Lower lobe of right lung (tissue), 2 donors: ENCODE data around the gene GRM8. TPM values are rescaled to one million over a fixed set of nuclear protein-coding genes. Genes with fewer than 3 reads are reported as not detected.

Experiments used
- ATAC-seq, 2 donors: fragments of 200-7000 bp; cut with Tn5 transposase; one replicate each; pipeline ENCODE4 v1.9.1; 2020 to 2022; ENCODE audit warnings: mild to moderate bottlenecking in 2 of 2, moderate library complexity in 2 of 2
- DNase-seq: peaks from one replicate; pipeline ENCODE4 v3.0.0-alpha.2; 2020
- H3K27ac ChIP-seq: fragments of 200-600 bp; one replicate; pipeline ENCODE4 v1.8.0; 2022
- H3K27me3 ChIP-seq: fragments of 200-600 bp; one replicate; pipeline ENCODE4 v1.8.0; 2022; ENCODE audit warnings: low read depth
- H3K36me3 ChIP-seq: fragments of 200-600 bp; one replicate; pipeline ENCODE4 v1.8.0; 2022; ENCODE audit warnings: mild to moderate bottlenecking
- H3K4me1 ChIP-seq: fragments of 200-600 bp; one replicate; pipeline ENCODE4 v1.8.0; 2022
- H3K4me3 ChIP-seq: fragments of 200-600 bp; one replicate; pipeline ENCODE4 v1.8.0; 2022; ENCODE audit warnings: mild to moderate bottlenecking
- H3K9me3 ChIP-seq: fragments of 200-600 bp; one replicate; pipeline ENCODE4 v1.8.0; 2022
- intact Hi-C: fragments of 100-400 bp; cut with DNase I; formaldehyde crosslinking; loops from one replicate; pipeline ENCODE4 v1.11.0; 2022
- total RNA-seq: library from RNA; stranded (reverse); fragmentation: NEBNext Ultra II Directional; extraction: Animal tissue kit (Norgen Biotek cat#: 25700); gene quantifications from one replicate; pipeline ENCODE4 v1.2.1, GENCODE V29; 2021
- TF ChIP-seq, protein P1 (sequence below): fragments of 200-600 bp; IDR thresholded peaks from one replicate; pipeline ENCODE4 v1.8.0; 2022; ENCODE audit warnings: antibody characterized with exemption, mild to moderate bottlenecking
- donor health status: DM: no; HTN: yes; CAD: no; lungs with severe emphysema.

GRM8 gene
- total RNA-seq, 1 donor from 2014 or later = not detected

DNA sequence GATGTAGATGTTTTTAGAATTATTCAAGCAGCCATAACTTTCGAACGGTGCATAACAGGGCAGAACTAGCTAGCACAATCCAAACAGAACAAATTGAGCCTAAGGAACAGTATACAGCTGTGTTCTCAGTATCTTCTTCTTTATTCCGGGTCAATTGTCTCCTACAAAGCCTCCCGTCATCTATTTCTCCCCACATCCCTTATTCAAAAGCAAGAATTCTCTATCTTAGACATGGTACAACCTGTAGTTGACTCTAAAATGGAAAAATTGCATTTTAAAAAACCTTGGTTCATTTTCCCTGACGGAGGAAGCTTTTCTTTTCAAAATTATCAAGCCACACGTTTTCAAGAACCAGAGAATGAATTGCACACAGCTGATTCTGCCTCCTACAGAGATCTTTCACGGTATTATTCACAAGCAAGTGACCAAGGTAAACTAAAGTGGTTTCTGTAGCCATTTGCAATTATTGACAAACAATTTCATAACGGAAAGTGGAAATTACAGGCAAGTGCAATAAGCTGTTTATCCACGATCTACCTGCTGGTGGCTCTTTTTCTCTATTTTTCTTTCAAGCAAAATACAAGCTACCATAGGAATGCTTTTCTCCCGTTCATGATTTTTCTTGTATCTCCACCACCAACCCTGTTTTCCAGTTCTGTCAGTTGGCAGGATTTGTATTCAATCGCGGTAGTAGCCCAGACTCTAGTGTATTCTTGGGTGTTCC is 2.3 kb downstream of the GRM8 start:
- peaks cover 66% of the 10 kb centered on the region for H3K27me3 ChIP-seq
- DNase-seq (no peak), ATAC-seq (no peak)
- TF ChIP-seq, protein P1, sequence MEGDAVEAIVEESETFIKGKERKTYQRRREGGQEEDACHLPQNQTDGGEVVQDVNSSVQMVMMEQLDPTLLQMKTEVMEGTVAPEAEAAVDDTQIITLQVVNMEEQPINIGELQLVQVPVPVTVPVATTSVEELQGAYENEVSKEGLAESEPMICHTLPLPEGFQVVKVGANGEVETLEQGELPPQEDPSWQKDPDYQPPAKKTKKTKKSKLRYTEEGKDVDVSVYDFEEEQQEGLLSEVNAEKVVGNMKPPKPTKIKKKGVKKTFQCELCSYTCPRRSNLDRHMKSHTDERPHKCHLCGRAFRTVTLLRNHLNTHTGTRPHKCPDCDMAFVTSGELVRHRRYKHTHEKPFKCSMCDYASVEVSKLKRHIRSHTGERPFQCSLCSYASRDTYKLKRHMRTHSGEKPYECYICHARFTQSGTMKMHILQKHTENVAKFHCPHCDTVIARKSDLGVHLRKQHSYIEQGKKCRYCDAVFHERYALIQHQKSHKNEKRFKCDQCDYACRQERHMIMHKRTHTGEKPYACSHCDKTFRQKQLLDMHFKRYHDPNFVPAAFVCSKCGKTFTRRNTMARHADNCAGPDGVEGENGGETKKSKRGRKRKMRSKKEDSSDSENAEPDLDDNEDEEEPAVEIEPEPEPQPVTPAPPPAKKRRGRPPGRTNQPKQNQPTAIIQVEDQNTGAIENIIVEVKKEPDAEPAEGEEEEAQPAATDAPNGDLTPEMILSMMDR = no peak
- no peaks in the 10 kb centered on the region for H3K9me3 ChIP-seq
- intact Hi-C loops = no loop called here
- H3K27ac ChIP-seq = no peak overlapping the region
- no peaks in the 10 kb centered on the region for H3K36me3 ChIP-seq
- peaks cover 27% of the 10 kb centered on the region for H3K4me1 ChIP-seq
- H3K4me3 ChIP-seq = no peak overlapping the region

DNA sequence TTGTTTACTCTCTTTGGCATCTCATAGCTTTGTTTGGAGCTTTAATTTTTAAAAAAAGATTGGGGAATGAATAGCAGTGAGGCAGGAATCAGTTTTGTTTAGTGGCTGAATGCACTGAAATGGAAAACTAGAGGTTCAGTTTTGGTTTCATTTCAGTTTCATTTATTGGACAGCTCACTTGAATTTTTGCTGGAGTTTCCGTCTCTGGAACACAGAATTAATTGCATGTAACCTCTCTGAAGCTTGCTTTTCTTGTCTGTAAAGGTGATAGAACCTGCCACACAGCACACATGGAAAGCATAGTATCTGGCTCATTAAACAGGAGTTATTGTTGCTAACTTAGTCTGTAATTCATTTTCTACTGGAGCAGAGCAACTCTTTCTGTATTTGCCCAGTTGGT is 7.1 kb downstream of the GRM8 start:
- peaks cover 26% of the 10 kb centered on the region for H3K27me3 ChIP-seq

DNA sequence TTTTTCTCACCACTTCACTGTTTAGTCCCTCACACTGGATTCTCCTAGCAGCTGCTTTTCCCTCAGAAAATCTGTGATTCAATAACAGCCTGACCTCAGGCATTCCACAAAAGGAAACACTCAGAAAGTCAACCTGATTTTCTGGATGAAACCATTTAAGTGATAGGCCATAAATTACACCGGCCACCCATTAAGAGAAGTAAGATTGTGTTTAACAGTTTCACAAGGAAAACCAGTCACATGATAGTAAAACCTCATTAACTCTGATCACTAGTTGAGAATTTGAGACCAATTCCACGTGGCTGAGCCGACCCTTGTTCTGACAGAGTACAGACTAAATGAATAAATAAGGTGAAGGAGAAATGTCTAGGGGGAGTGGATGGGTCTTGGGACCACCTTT is 7.7 kb downstream of the GRM8 start:
- intact Hi-C loops = no loop called here
- DNase-seq = no peak
- peaks cover 20% of the 10 kb centered on the region for H3K27me3 ChIP-seq

More for the DNA sequence above, 7.1 kb downstream of the GRM8 start:
- intact Hi-C loops = no loop called here
- no peak overlapping the region for H3K27ac ChIP-seq
- H3K9me3 ChIP-seq = no peaks in the 10 kb centered on the region
- no peak for DNase-seq
- no peaks in the 10 kb centered on the region for H3K36me3 ChIP-seq
- TF ChIP-seq, protein P1 = no peak
- H3K4me1 ChIP-seq = peaks cover 1% of the 10 kb centered on the region
- no peak for ATAC-seq
- H3K4me3 ChIP-seq = no peak overlapping the region

DNA sequence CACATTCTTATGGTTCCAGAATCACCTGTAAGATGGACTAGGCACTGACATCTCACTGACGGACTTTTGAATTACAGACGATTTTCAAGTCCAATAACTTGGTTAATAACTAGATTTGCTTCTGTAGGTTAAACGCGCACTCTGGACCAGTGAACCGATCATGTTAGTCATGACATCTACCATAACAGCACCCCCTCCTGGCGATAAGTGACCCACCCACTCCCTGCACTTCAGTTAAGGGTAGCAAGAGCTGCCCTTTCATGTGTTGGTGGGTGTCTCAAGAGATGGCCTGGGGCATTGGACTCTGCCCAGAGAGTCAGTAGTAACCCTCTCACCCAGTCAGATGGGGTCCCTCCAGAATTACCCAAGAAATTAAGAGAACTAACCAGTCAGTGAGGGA is 12.9 kb downstream of the GRM8 start:
- ATAC-seq (no peak), DNase-seq (no peak)
- Histone ChIP-seq H3K27ac (no peak overlapping the region), H3K9me3 (no peaks in the 10 kb centered on the region), H3K4me3 (no peak overlapping the region), H3K27me3 (peaks cover 6% of the 10 kb centered on the region), H3K4me1 (no peaks in the 10 kb centered on the region), H3K36me3 (no peaks in the 10 kb centered on the region)
- intact Hi-C loops = no loop called here
- TF ChIP-seq, protein P1 = no peak

More for the DNA sequence above, 7.7 kb downstream of the GRM8 start:
- Histone ChIP-seq H3K4me3 (no peak overlapping the region), H3K4me1 (no peaks in the 10 kb centered on the region), H3K27ac (no peak overlapping the region), H3K9me3 (no peaks in the 10 kb centered on the region), H3K36me3 (no peaks in the 10 kb centered on the region)
- ATAC-seq = no peak
- TF ChIP-seq, protein P1 = no peak

DNA sequence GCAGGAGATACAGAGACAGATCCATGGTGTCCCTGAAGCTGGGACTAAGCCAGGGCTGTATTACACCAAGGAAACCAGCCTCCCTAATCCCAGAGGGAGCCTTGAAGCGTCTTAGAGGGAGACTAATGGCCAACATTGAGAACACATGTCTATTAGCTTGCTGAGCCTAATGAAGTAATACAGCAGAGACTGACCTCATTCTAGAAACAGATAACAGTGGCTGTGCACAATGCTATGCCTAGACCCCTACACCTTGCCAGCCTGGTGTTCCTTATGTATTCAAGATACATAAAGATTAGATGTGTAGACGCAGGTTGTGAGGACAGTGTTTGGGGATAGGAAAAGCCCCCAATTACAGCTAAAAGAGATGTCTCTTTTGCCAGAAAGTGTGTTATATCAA is 19.1 kb downstream of the GRM8 start:
- H3K9me3 ChIP-seq = no peaks in the 10 kb centered on the region
- no peak overlapping the region for H3K27ac ChIP-seq
- intact Hi-C loops = no loop called here
- no peak overlapping the region for H3K4me3 ChIP-seq
- H3K36me3 ChIP-seq = no peaks in the 10 kb centered on the region
- no peak for ATAC-seq
- no peak for DNase-seq
- no peaks in the 10 kb centered on the region for H3K4me1 ChIP-seq
- TF ChIP-seq, protein P1 = no peak
- peaks cover 16% of the 10 kb centered on the region for H3K27me3 ChIP-seq
